ENCODE measurements around the gene CRIM1.

Gene CRIM1

GRCh38 chr2:36530178-36530982, 174.8 kb downstream of the CRIM1 start:
- DNase-seq, result no peak

DNA sequence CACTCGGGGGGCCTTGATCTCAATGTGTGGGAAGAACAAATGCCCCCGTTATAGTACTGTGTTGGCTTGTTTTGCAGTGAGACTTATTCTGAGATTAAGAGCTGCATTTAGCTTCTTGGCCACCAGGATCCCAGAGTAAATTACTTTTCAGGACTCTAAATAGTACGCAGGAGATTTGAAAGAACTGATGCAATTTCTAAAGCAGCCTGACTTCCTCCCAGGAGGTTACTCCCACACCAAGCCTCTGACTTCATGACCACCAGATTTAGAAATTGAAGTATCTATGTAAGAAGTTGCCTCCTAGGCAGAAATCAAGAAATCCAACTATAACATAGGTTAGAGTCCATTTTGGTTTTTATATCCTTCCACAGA, 175.4 kb downstream of the CRIM1 start:
- DNase-seq, result no peak

- DNase-seq, result no peak
These were observed 178.8 kb downstream of the CRIM1 start for GRCh38 chr2:36534275-36534799.

GRCh38 chr2:36535099-36535498, 179.5 kb downstream of the CRIM1 start:
- DNase-seq, result no peak

DNA sequence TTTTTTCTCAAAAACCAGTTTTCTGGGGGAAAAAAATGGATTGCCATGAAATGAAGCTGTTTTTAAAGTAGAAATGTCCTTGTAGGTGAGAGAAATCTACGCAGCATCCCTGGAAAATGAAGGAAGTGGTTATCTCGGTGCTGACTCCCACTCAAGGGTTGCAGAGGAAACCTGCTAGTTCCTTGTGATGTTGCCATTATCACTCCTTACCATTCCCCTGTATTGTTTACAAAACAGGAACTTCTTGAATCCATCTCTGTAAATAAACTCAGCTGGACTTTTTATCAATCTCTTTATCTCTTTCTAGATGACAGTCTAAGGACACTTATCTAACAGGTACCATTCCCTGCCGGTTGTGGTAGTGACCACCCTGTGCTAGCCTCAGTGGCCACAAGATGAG, 181.2 kb downstream of the CRIM1 start:
- no peak for DNase-seq

GRCh38 chr2:36538335-36538734, 182.8 kb downstream of the CRIM1 start:
- no peak for DNase-seq

DNA sequence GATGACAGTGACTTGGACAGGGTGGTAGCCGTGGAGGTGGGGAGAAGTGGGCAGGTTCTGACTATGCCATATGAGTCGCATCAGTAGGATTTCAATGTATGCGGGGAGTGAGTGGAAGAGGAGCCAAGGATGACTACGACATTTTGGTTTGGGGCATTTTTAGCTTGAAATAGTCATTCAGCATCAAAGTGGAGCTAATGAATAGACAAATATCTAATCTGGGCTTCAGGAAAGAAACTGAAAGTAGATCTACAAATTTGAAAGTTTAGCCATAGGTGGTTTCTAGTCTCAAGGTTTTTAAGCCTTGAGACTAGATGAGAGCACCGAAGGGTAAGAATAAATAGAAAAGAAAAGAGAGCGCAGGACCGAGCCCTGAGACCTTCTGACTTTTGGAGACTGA, 184.1 kb downstream of the CRIM1 start:
- DNase-seq, result no peak

- no peak for DNase-seq
These were observed 185.6 kb downstream of the CRIM1 start for GRCh38 chr2:36540986-36541754.

DNA sequence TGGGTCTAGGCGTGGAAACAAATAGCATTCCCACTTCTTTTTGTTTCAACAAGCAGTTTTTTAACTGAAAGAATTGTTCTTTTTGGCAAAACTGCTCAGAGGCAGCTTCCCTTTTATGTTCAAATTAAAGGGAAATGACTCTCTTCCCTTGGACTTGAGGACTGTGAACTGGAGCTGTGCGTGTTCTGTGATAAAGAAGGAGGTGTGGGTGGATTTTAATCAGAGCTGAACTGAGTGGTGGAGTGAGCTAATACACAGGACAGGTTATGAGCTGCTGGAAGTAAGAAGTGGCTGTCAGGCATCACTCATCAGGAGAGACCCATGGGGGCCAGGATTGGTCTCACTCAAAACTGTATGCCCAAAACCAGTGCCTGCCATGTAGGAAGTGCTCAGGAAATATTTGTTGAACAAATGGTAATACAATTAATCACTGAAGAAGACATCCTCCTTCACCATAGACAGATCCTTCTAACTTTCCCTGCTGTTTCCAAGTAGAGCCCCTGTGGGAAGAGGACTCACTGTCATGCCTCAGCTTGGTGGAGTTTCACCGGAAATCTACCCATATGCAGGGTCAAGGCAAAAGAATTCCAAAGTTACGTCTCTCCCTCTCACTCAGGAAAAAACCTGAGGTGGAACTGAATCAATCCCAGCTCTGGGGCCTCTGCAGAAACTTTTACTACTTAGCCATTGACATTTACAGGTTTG, 186.5 kb downstream of the CRIM1 start:
- DNase-seq, result no peak

DNA sequence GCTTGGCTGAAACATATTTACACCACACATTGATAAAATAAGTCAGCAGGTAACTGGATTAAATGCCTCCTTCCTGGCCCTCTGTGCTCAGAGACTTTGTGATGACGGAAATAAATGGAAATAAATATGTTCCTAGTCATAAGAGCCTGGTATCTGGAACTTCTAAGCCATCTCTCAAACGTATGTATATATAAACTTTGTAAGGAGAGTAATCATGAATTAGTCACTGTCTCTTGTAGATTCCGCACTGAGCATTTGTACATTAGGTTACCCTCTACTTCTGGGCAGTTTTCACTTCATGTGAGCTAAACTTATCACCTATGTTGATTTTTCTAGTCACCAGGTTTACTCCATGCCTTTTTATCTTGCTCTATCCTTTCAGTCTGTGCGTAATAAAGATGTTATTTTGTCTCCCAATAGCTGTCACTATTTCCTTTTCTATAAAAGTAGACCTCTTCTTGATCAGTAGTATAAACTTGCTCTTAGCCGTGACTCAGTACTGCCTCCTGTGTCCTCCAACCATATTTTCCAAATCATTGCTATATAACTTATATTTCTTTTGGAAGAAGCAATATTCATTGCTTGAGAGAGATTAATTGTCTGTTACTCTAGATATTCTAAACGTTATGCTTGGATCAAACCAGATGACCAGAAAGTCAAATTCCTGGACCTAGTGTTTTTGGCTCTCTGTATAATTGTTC, 189.2 kb downstream of the CRIM1 start:
- DNase-seq, result no peak

- no peak for DNase-seq
These were observed 190.4 kb downstream of the CRIM1 start for GRCh38 chr2:36545871-36546416.

- no peak for DNase-seq
These were observed 192.3 kb downstream of the CRIM1 start for GRCh38 chr2:36547906-36548305.

- no peak for DNase-seq
These were observed 193.6 kb downstream of the CRIM1 start for GRCh38 chr2:36549165-36549574.

DNA sequence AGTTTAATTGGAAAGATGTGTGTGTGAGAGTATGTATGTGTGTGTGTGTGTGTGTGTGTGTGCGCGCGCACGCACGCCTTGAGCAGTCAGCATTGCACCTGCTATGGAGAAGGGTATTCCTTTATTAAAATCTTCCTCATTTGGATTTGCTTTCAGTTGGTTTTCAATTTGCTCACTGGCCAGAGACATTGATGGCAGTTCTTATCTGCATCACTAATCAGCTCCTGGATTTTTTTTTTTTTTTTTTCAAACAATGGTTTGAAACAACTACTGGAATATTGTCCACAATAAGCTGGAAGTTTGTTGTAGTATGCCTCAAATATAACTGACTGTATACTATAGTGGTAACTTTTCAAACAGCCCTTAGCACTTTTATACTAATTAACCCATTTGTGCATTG, 194.4 kb downstream of the CRIM1 start:
- no peak for DNase-seq

- no peak for DNase-seq
These were observed 198.1 kb downstream of the CRIM1 start for GRCh38 chr2:36553683-36554082.

- DNase-seq, result no peak
These were observed 199.0 kb downstream of the CRIM1 start for GRCh38 chr2:36554531-36554930.

- DNase-seq, result no peak
These were observed 200.2 kb downstream of the CRIM1 start for GRCh38 chr2:36555789-36556188.

- no peak for DNase-seq
These were observed 201.3 kb downstream of the CRIM1 start for GRCh38 chr2:36556842-36557241.

- no peak for DNase-seq
These were observed 203.8 kb downstream of the CRIM1 start for GRCh38 chr2:36559221-36559942.

DNA sequence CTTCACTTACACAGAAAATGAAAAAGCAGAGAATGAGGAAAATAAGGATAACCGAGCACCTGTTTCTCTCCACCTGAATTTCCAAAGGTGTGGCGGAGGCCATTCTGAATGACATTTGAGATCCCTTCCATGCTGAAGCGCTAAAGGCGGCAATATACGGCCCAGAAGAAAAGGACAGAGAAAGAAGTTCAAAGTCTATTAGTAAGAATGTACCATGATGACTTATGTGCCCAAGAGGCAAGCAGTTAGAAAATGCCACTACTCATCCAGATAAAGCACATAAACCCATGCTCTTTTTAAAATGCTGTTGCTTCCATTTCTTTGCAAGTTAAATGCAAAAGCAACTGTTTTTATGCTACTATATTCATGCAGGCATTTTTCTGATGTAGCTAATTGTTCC, 205.1 kb downstream of the CRIM1 start:
- DNase-seq, result no peak

- no peak for DNase-seq
These were observed 205.8 kb downstream of the CRIM1 start for GRCh38 chr2:36561237-36561944.

Measured in midbrain (tissue), 1 donor.